ENCODE data around the gene KCNG2. TPM values are rescaled to one million over a fixed set of nuclear protein-coding genes. Genes with fewer than 3 reads are reported as not detected.

The KCNG2 gene
- total RNA-seq, 4 donors from 2014 or later, result 0.60 to 0.84 (median 0.78) TPM; not detected in 1

DNA sequence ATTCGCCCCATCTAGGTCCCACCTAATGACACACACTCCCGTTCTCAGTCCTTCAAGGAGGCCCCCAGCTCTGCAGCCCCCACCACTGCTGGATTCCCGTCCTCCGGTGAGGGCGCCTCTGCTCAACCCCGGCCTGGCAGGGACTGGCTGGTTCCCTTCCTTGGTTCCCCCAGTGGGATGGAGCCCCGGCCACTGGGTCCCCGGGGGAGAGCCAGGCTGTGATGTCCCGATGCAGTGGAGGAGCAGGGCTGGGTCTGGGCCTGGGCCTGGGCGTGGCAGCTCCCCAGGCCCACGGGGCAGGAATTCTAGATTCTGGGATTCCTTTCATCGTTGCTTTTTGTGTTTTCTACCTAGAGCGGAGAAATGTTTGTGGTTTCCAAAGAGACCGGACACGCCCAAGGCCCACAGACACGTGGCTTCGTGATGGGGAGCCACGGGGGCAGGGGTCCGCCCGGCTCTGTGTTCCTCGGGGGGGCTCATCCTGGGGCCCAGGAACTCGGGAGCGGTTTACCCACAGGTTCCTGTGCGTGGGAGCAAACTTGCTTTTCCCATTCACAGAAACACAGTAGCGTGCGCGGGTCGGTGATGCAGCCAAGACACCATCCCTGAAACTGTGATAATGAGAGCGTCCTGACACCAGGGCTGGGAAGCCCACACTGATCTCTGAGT, 86.7 kb downstream of the KCNG2 start:
- Histone ChIP-seq H3K4me1 (no peaks in the 10 kb centered on the region), H3K4me3 (no peak overlapping the region), H3K36me3 (no peaks in the 10 kb centered on the region), H3K27ac (no peak overlapping the region), H3K9me3 (peaks cover 0 to 37% (median 0%) of the 10 kb centered on the region in 4 donors), H3K27me3 (no peaks in the 10 kb centered on the region)
- TF ChIP-seq POLR2A (IDR thresholded peaks at IDR 0.05) (no peak), CTCF (IDR thresholded peaks at IDR 0.05) (no peak), EP300 (IDR thresholded peaks at IDR 0.05) (no peak)
- no peak for DNase-seq (ENCODE audit: low spot score in 2 of 2)
- WGBS, 2 donors, result 84 to 86% methylated on average over 29 of the region's 29 CpGs

DNA sequence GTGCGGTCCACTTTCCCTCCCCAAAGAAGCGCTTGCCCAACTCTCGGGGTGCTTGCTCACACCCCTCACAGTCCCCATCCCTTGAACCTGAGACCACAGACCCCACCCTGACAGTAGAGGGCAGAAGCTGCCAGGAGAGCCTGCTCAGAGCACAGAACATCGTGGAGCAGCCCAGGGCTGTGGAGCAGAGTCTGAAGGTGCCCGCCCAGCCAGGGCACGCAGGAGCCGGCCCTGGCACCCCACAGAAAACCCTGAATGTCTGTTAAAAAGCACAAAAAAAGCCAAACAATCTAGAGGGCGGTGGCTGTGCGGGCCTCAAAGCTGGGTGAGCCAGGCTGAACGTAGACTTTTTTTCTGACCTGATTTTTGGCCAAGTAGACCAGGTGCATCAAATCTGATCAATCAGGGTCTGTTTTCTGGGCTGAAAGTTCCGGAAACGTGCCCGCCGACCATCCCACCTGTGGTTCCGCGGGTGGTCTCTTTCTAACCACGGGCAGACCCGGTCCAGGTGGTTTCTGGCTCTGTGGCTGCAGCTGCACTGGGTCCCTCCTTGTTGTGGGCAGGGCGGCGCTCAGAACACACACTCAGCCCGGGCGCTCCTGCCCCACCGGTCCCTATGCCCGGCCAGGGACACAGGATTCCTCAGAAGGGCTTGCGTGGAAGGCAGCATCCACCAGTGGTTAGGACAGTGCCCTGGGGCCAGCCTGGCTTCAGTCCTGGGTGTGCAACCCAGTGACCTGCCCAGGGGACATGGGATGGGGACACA, 87.4 kb downstream of the KCNG2 start:
- WGBS, 2 donors, result 89 to 93% methylated on average over 24 to 25 of the region's 25 CpGs
- H3K9me3 ChIP-seq, result peaks cover 0 to 41% (median 3%) of the 10 kb centered on the region in 4 donors
- no peaks in the 10 kb centered on the region for H3K27me3 ChIP-seq
- TF ChIP-seq EP300 (IDR thresholded peaks at IDR 0.05) (no peak), CTCF (IDR thresholded peaks at IDR 0.05) (no peak), POLR2A (IDR thresholded peaks at IDR 0.05) (no peak)
- H3K4me3 ChIP-seq, result no peak overlapping the region
- H3K27ac ChIP-seq, result no peak overlapping the region
- no peaks in the 10 kb centered on the region for H3K4me1 ChIP-seq
- no peaks in the 10 kb centered on the region for H3K36me3 ChIP-seq
- DNase-seq (ENCODE audit: low spot score in 2 of 2), result no peak

- H3K36me3 ChIP-seq, result no peaks in the 10 kb centered on the region
- H3K27me3 ChIP-seq, result no peaks in the 10 kb centered on the region
- peaks cover 0 to 63% (median 7%) of the 10 kb centered on the region in 4 donors for H3K9me3 ChIP-seq
- no peaks in the 10 kb centered on the region for H3K4me1 ChIP-seq
- H3K27ac ChIP-seq, result no peak overlapping the region
- H3K4me3 ChIP-seq, result no peak overlapping the region
- TF ChIP-seq EP300 (IDR thresholded peaks at IDR 0.05) (no peak), CTCF (IDR thresholded peaks at IDR 0.05) (no peak), POLR2A (IDR thresholded peaks at IDR 0.05) (no peak)
- WGBS, 2 donors, result 89 to 91% methylated on average over 20 to 29 of the region's 30 CpGs
- DNase-seq (ENCODE audit: low spot score in 2 of 2), result no peak
These were observed 89.7 kb downstream of the KCNG2 start for GRCh38 chr18:79887181-79888000.

DNA sequence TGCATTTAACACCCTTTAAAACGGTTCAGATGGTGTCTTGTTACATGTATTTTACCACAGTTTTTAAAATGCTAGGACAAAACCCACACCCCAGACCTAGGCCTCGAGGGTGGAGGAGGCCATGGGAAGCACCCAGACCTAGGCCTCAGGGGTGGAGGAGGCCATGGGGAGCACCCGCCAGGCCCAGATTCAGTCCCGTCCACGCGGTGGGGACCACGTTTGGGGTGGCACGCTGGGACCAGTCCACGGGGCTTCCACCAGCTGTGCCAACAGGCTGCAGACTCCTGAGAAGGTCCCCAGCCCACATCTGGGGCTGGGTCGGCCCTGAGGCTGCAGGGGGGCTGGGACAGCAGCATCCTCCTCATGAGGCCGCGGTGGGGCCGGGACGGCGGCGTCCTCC, 90.3 kb downstream of the KCNG2 start:
- WGBS, 2 donors, result 84 to 88% methylated on average over 9 to 10 of the region's 16 CpGs
- H3K27me3 ChIP-seq, result no peaks in the 10 kb centered on the region
- TF ChIP-seq EP300 (IDR thresholded peaks at IDR 0.05), result no peak
- TF ChIP-seq POLR2A (IDR thresholded peaks at IDR 0.05), result no peak
- TF ChIP-seq CTCF (IDR thresholded peaks at IDR 0.05), result no peak
- H3K4me3 ChIP-seq, result no peak overlapping the region
- no peak overlapping the region for H3K27ac ChIP-seq
- H3K9me3 ChIP-seq, result peaks cover 0 to 69% (median 9%) of the 10 kb centered on the region in 4 donors
- no peaks in the 10 kb centered on the region for H3K36me3 ChIP-seq
- no peak for DNase-seq (ENCODE audit: low spot score in 2 of 2)
- H3K4me1 ChIP-seq, result no peaks in the 10 kb centered on the region

Data from tibial nerve (tissue), 4 donors.